ENCODE results near the gene ZSCAN26. TPM values are rescaled to one million over a fixed set of nuclear protein-coding genes. Genes with fewer than 3 reads are reported as not detected.
"Not testable (repeated sequence)": the region's sequence is repeated elsewhere in the genome, so short reads cannot be mapped to it uniquely, and the experiment has no call there.

Gene ZSCAN26
- total RNA-seq, 1 experiment from 2014 or later: 14.1 TPM

DNA sequence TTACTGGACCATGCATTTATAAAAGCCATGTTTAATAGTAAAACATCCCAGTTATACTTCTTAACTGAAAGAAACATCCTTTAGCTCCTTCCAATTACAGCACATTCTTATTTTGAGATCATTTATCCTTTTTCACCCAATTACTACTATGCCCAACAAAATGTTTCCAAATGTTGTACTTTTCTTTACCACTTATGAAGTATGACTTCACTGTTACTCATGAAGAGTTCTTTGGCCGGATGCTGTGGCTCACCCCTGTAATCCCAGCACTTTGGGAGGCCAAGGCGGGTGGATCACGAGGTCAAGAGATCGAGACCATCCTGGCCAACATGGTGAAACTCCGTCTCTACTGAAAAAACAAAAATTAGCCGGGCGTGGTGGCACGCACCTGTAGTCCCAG, 50.9 kb downstream of the ZSCAN26 start:
- not testable (repeated sequence) for DNase-seq (ENCODE audit: low spot score)

DNA sequence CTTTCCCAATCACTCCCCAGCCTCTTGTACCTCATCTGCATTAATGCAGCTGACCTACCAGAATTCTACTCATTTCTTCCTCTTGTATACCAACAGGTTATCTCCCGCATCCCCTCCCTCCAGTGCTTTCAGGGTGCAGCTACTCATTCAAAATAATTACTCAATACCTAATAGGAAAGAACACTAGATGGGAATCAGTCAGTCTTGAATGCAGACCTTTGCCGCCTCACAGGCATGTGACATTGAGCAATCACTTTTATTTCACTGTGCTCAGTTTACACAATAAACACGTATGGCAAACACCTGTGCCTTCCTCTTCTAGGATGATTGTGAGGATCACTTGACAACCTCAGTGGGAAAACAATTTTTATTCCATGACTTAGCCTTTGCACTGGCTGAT, 55.7 kb downstream of the ZSCAN26 start:
- no peak for DNase-seq (ENCODE audit: low spot score)

DNA sequence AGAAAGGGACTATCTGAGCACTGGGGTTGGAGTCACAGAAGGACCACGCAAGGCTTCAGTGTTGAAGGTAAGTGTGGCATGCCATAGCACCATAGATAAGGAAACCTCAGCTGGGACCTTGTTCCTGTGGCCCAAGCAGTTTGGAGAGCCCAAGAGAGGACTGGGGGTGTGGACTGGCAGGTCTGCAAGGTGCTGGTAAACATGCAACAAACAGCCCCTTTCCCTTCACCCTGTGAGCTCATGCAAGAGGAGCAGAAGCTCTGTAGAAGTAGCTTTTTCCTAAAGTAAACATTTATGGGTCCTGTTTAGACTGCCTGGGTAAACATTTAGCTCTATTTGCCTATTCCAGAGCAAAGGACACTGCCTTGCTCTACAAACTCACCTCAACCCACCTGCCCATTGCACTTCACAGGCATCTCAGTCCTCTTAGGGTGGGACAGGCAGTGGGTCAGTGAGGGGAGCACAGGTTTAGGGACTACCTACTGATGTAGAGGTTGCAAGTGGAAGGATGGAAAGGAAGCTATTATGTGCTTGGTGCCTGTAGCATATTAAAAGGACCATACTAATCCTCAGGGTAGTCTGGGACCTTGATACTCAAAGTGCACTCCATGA, 57.0 kb downstream of the ZSCAN26 start:
- no peak for DNase-seq (ENCODE audit: low spot score)

DNA sequence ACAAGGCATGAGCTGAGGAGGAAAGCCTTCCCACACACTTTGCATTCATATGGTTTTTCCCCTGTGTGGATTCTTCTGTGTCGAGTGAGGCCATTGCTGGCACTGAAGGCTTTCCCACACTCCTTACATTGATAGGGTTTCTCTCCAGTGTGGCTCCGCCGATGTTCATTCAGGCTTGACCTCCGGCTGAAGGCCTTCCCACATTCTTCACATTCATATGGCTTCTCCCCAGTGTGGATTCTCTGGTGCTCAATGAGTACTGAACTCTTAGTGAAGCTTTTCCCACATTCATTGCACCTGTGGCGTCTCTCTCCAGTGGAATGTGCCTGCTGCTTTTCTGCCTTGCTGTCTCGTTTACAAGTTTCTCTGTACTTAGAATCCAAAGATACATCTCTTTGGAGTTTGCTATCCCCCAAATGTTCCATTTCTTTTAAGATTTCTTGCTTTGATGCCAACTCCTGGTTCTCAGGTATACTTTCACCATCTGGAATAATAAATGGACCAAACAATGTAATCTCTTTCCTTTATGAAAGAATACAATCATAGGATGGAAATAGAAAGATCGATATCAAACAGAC, 59.5 kb downstream of the ZSCAN26 start:
- DNase-seq (ENCODE audit: low spot score): no peak

Other genes starting within 250 kb of the ZSCAN26 start
- gene ZNF165, start 186.6 kb upstream of the ZSCAN26 start, total RNA-seq (2014; rRNA removed; shearing (Covaris generic)): 0.16 and 1.2 TPM in 2 replicates
- gene ZSCAN16, start 142.5 kb upstream of the ZSCAN26 start, total RNA-seq (2014; rRNA removed; shearing (Covaris generic)): 3.5 and 9.9 TPM in 2 replicates
- gene ZKSCAN8, start 125.3 kb upstream of the ZSCAN26 start, total RNA-seq (2014; rRNA removed; shearing (Covaris generic)): 7.4 and 10.1 TPM in 2 replicates
- gene ZSCAN9, start 41.9 kb upstream of the ZSCAN26 start, total RNA-seq (2014; rRNA removed; shearing (Covaris generic)): 12.3 and 13.9 TPM in 2 replicates
- gene ZKSCAN4, start 14.9 kb upstream of the ZSCAN26 start, total RNA-seq (2014; rRNA removed; shearing (Covaris generic)): 3.1 and 3.8 TPM in 2 replicates
- gene NKAPL, start 7.8 kb upstream of the ZSCAN26 start, total RNA-seq (2014; rRNA removed; shearing (Covaris generic)): not detected in 2 replicates
- gene PGBD1, start 14.4 kb downstream of the ZSCAN26 start, total RNA-seq (2014; rRNA removed; shearing (Covaris generic)): 6.3 and 6.7 TPM in 2 replicates
- gene ZSCAN31, start 69.0 kb downstream of the ZSCAN26 start, total RNA-seq (2014; rRNA removed; shearing (Covaris generic)): 182 and 210 TPM in 2 replicates
- 3.7 and 4.1 TPM in 2 replicates for gene ZKSCAN3, start 82.8 kb downstream of the ZSCAN26 start, total RNA-seq (2014; rRNA removed; shearing (Covaris generic))
- gene ZSCAN12, start 132.6 kb downstream of the ZSCAN26 start, total RNA-seq (2014; rRNA removed; shearing (Covaris generic)): 6.0 and 6.9 TPM in 2 replicates
- gene ZSCAN23, start 176.3 kb downstream of the ZSCAN26 start, total RNA-seq (2014; rRNA removed; shearing (Covaris generic)): 0.64 and 2.4 TPM in 2 replicates
- not detected in 2 replicates for gene GPX6, start 248.7 kb downstream of the ZSCAN26 start, total RNA-seq (2014; rRNA removed; shearing (Covaris generic))

All from H4 (cell line).